GM21390 (cell line): Measurements from ENCODE around the gene C1orf74.
A peak's percentile ranks its signal among the peaks of the same experiment; 100 is the strongest.

Source experiments
- ATAC-seq: cut with Tn5 transposase; IDR thresholded peaks from one replicate; pipeline ENCODE4 v1.9.1; 2021; ENCODE audit not compliant: unreplicated experiment

Gene C1orf74

GRCh38 chr1:209784265-209785169 lies at the start of gene C1orf74:
C1orf74 (minus strand) TSS chr1:209784559; CDS start chr1:209783634, 925 bp downstream.
- ATAC-seq = peak; percentile 99

GRCh38 chr1:209831615-209832014 lies 47.3 kb upstream of the C1orf74 start:
- ATAC-seq = no peak

GRCh38 chr1:209830722-209831121 lies 46.4 kb upstream of the C1orf74 start:
- no peak for ATAC-seq

DNA sequence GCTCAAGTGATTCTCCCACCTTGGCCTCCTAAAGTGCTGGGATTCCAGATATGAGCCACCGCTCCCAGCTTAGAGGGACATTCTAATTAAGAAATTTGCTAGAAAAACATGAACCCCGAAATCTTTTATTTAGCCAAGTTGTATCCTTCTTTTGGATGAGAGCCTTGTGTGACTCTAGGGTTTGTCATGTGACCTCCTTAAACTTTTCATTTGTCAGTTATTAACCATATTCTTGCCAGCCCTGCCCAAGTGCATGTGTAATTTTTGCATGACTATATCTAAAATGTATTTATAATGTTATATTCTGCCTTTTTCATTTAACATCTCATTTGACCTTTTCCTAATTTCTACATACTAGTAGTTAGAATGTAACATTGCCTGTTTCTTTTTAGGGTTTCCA lies 45.4 kb upstream of the C1orf74 start:
- ATAC-seq = no peak

- ATAC-seq = peak; percentile 91
These were observed 43.3 kb upstream of the C1orf74 start, which contains the start of gene UTP25 for GRCh38 chr1:209827384-209828262. UTP25 (plus strand) TSS chr1:209827972; CDS start chr1:209828064, 92 bp downstream.

DNA sequence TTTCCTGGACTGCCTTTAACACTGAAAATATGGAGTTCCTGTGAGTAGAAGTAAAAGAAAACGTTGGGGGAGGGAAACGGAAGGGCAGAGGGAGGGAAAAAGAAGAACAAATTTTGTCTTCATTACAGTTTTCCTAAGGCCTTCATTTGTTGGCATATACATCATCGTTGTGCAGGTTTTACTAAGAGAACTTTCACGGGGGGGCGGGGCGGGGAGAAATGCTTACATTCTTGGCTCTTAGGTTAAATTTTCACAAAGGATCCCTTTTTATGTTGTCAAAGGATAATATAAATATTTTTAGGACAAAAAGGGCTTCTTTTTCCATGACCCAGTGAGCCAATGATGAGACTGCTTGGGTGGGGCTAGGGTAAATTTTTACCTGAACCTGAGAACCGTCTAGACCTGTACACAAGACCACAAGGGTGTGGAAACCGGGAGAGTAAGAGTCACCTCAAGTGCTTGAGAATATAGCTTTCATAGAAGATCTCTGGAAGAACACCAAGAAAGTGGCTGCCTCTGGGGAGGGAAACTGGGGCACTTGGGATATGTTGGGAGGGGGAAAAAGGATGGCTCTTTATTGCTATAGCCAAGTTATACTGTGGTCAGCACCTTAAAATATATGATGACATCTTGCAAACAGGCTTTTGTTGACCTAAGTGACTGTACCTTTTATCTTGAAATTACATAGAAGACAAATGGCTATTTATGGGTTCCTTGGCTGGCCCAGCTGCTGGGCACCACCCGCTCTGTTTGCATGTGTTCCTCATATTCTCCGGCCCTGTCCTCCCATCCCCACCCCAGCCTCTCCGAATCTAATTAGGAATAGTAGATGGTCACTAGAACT lies 41.5 kb upstream of the C1orf74 start:
- ATAC-seq = no peak

- peak; percentile 40 for ATAC-seq
These were observed 39.0 kb upstream of the C1orf74 start for GRCh38 chr1:209823143-209824041.

GRCh38 chr1:209822706-209823105 lies 38.3 kb upstream of the C1orf74 start:
- no peak for ATAC-seq

DNA sequence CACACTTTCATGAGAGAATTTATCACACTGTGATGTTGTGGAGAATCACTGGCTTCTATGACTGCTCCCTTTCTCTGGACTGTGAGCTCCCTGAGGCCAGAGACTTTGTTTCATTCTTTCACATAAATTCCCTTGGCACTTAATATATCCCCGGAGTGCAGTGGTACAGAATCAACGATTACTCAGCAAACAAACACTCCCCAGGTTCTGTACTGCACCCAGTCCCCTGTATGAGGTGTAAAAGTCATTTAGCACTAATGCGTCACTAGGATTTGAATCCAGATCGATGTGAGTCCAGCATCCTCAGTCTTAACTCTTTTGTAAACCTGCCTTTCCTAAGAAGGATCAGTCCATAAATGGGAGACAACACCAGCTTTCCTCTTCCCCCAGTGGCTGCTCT lies 36.6 kb upstream of the C1orf74 start:
- no peak for ATAC-seq

DNA sequence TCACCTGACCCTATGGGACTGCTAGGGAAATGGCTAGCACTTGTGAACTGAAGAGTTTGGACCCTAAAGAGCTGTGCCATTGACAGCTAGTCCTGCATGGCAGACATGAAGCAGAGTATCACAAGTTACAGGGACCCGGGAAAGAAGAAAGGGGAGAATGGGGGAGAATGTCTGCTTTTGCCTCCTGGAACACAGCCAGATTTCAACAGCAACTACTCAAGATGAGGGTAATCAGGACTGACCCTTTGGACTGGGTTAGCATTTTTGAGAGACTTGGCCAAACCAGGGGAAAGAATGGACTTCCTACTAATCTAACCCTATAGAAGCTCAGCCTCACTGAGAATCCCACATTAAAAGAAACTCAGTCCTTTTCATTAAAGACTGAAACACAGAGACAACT lies 34.7 kb upstream of the C1orf74 start:
- no peak for ATAC-seq

GRCh38 chr1:209817691-209818090 lies 33.3 kb upstream of the C1orf74 start:
- ATAC-seq = no peak

- ATAC-seq = no peak
These were observed 32.6 kb upstream of the C1orf74 start for GRCh38 chr1:209816923-209817322.

DNA sequence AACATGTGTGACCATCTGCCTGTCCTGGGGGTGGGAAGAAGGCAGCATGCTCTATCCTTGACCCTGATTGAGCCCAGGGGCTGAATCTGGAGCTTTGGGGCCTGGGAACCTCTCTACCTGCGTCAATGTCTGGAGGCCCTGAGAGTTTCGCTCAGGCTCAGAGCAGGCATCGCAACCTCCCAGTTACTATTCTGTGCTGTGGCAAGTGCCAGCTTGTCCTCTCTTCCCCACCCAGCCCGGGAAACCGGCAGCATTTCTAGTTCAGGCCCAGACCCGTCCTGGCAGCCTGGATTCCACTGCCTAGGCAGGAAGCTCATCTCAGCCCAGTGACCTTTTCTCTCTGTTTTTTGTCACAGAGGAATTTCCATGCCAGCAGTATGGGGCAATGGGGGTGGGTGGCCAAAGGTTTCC lies 31.6 kb upstream of the C1orf74 start:
- ATAC-seq = no peak

DNA sequence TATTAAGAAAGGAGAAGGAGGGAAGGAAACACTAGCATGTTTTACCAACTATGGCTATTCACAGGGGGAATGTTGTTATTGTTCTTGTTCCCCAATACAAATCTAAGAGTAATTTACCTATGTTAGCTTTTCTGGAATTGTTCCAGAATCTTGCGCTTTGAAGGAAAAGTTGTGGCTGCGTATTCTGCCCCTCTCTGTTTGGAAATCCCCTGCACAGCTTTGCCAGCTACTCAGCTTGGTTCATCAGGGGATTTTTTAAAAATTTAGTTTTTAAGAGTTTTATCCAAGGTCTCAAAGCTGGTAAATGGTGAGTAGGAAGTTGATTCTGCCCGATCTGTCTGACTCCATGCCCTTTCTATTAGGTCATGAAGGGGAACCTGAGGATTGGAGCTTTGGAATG lies 31.1 kb upstream of the C1orf74 start:
- ATAC-seq = no peak

- ATAC-seq = no peak
These were observed 29.5 kb upstream of the C1orf74 start for GRCh38 chr1:209813902-209814301.

- ATAC-seq = no peak
These were observed 26.4 kb upstream of the C1orf74 start for GRCh38 chr1:209810783-209811182.

- ATAC-seq = no peak
These were observed 25.3 kb upstream of the C1orf74 start for GRCh38 chr1:209809611-209810010.

DNA sequence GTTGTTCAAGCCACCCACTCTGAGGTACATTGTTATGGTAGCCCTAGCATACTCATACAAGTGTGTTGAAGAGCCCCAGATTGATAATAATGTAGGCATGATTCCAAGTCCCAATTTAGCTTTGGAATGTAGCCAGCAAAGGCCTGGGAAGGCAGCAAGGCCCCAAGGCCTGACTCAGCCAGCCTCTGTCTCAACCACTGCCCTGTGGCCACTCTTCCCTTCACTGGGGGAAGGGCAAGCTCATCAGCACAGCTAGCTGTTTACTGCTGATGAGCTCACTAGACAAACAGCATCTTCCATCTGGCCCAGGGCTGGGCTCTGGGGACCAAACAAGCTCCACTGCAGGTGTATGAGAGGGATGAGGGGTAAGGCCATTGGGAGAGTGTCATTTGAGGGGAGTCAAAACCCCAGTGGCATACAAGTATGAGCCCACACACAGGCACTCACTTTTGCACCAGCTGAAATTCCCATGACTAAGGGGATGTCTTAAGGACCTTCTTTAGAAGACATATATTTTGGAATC lies 23.8 kb upstream of the C1orf74 start:
- ATAC-seq = no peak

GRCh38 chr1:209807509-209807908 lies 23.1 kb upstream of the C1orf74 start:
- ATAC-seq = no peak
